A673 (cell line): ENCODE results near the gene HMGCLL1.

ENCODE experiments used
- EZH2 ChIP-seq: fragments of 200-600 bp; sonication (generic); IDR thresholded peaks from 2 replicates; pipeline ENCODE4 v1.6.1; 2017; ENCODE audit warnings: borderline replicate concordance, low read depth, mild to moderate bottlenecking, mixed read lengths, antibody characterized with exemption, low read length; ENCODE audit not compliant: poor library complexity, severe bottlenecking
- TF ChIP-seq, protein P1 (sequence below): fragments of 300-800, 200-600 bp; sonication (generic); conservative IDR thresholded peaks from 2 replicates; pipeline ENCODE4 v1.5.1; 2017; ENCODE audit warnings: low read depth, mild to moderate bottlenecking, antibody characterized with exemption, low read length, moderate library complexity, mixed read lengths

DNA sequence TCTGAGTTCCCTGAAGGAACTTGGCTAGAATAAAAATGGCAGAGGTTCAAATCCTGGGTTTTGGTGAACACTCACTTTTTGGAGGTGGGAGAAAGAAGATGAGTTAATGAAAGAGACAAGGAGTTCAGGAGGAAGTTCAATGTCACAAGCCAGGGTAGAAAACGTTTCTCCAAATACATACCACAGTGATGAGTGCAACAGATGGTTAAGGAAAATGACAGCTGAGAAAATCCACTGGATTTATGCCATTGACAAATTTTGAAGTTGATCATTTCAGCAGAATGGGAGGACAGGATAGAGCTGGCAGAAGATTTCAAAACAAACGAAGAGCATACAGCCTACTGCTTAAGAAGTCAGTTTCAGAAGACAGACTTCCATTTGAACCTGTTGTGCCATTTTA lies 129.0 kb downstream of the HMGCLL1 start:
- TF ChIP-seq EZH2, result no peak
- TF ChIP-seq, protein P1, sequence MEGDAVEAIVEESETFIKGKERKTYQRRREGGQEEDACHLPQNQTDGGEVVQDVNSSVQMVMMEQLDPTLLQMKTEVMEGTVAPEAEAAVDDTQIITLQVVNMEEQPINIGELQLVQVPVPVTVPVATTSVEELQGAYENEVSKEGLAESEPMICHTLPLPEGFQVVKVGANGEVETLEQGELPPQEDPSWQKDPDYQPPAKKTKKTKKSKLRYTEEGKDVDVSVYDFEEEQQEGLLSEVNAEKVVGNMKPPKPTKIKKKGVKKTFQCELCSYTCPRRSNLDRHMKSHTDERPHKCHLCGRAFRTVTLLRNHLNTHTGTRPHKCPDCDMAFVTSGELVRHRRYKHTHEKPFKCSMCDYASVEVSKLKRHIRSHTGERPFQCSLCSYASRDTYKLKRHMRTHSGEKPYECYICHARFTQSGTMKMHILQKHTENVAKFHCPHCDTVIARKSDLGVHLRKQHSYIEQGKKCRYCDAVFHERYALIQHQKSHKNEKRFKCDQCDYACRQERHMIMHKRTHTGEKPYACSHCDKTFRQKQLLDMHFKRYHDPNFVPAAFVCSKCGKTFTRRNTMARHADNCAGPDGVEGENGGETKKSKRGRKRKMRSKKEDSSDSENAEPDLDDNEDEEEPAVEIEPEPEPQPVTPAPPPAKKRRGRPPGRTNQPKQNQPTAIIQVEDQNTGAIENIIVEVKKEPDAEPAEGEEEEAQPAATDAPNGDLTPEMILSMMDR, result no peak
